B cell (primary cell): ENCODE measurements around the gene SLC35G1. TPM values are rescaled to one million over a fixed set of nuclear protein-coding genes. Genes with fewer than 3 reads are reported as not detected.

Experiments used
- ATAC-seq: fragments of 200-7000 bp; cut with Tn5 transposase; one replicate; pipeline ENCODE4 v1.10.0; 2021; ENCODE audit warnings: low read depth, mild to moderate bottlenecking, moderate number of reproducible peaks, moderate library complexity
- CTCF ChIA-PET: fragments of 350-600 bp; sonication (Branson Sonifier 250); formaldehyde crosslinking; loops from one replicate; lab custom pipeline; 2021; ENCODE audit warnings: antibody characterized with exemption, inconsistent platforms; lab: Charles Lee
- POLR2A ChIA-PET: fragments of 350-600 bp; sonication (Branson Sonifier 250); formaldehyde crosslinking; loops from one replicate; lab custom pipeline; 2021; ENCODE audit warnings: antibody characterized with exemption; lab: Charles Lee
- DNase-seq: peaks from one replicate; pipeline ENCODE4 v3.0.0; 2013
- H2AFZ ChIP-seq: 2 replicates; pipeline ENCODE4 v1.6.1; 2012; ENCODE audit warnings: mild to moderate bottlenecking, low read depth, low read length; ENCODE audit not compliant: insufficient read depth, poor library complexity, severe bottlenecking
- H3K27ac ChIP-seq, 2 donors: 1 replicate in 1 of 2; 2 replicates in 1 of 2; pipeline ENCODE4 v1.5.1; 2012 to 2013; ENCODE audit warnings: low read length in 2 of 2, mild to moderate bottlenecking in 2 of 2, moderate library complexity in 1 of 2
- H3K27me3 ChIP-seq, 4 experiments: fragments of 200-600 bp in 1 of 4; sonication (generic) in 1 of 4; replicated peaks in 1 of 4; 1 replicate in 2 of 4; 2 replicates in 2 of 4; pipeline versions ENCODE4 v1.6.1 to v1.7.0; 2013 to 2016; ENCODE audit warnings: low read length in 3 of 4, mild to moderate bottlenecking in 2 of 4, mixed read lengths in 1 of 4, moderate library complexity in 1 of 4; ENCODE audit not compliant: insufficient read depth in 4 of 4, control insufficient read depth in 3 of 4; ENCODE audit errors: control extremely low read depth in 1 of 4
- H3K36me3 ChIP-seq, 2 experiments: replicated peaks in 1 of 2; 1 replicate in 1 of 2; 2 replicates in 1 of 2; pipeline versions ENCODE4 v1.6.1 to v1.7.1; 2013; ENCODE audit warnings: low read length in 1 of 2; ENCODE audit not compliant: insufficient read depth in 2 of 2, control insufficient read depth in 1 of 2; ENCODE audit errors: control extremely low read depth in 1 of 2, extremely low read depth in 1 of 2
- H3K4me1 ChIP-seq, 2 donors: fragments of 200-600 bp in 1 of 2; sonication (generic) in 1 of 2; 1 replicate in 1 of 2; 2 replicates in 1 of 2; pipeline versions ENCODE4 v1.5.1 to v1.6.1; 2013 to 2017; ENCODE audit warnings: low read length in 2 of 2; ENCODE audit not compliant: control insufficient read depth in 2 of 2, insufficient read depth in 2 of 2
- H3K4me2 ChIP-seq: replicated peaks from 2 replicates; pipeline ENCODE3; 2012; ENCODE audit warnings: mild to moderate bottlenecking, low read depth, low read length; ENCODE audit not compliant: poor library complexity, severe bottlenecking
- H3K4me3 ChIP-seq, 5 experiments: fragments of 200-600 bp in 1 of 5; sonication (generic) in 1 of 5; 1 replicate in 3 of 5; 2 replicates in 2 of 5; pipeline versions ENCODE4 v1.5.1 to v1.7.0; 2011 to 2016; ENCODE audit warnings: low read length in 4 of 5, mild to moderate bottlenecking in 4 of 5, low read depth in 2 of 5, control low read depth in 1 of 5, moderate library complexity in 1 of 5; ENCODE audit not compliant: insufficient read depth in 1 of 5; ENCODE audit errors: control extremely low read depth in 1 of 5, extremely low read depth in 1 of 5
- H3K79me2 ChIP-seq: fragments of 200-600 bp; sonication (generic); one replicate; pipeline ENCODE4 v1.6.0; 2016; ENCODE audit warnings: low read length; ENCODE audit not compliant: control insufficient read depth, insufficient read depth
- H3K9ac ChIP-seq: fragments of 200-600 bp; sonication (generic); 2 replicates; pipeline ENCODE4 v1.6.1; 2017; ENCODE audit warnings: mild to moderate bottlenecking, low read length, moderate library complexity
- H3K9me3 ChIP-seq, 3 donors: one replicate each; pipeline versions ENCODE4 v1.6.1 to v1.7.1; 2013; ENCODE audit warnings: low read length in 2 of 3; ENCODE audit not compliant: control insufficient read depth in 2 of 3, insufficient read depth in 1 of 3; ENCODE audit errors: control extremely low read depth in 1 of 3
- H4K20me1 ChIP-seq: 2 replicates; pipeline ENCODE4 v1.6.0; 2012; ENCODE audit warnings: mild to moderate bottlenecking, low read length; ENCODE audit not compliant: insufficient read depth, control insufficient read depth, poor library complexity, severe bottlenecking
- H3K27ac Mint-ChIP-seq: one replicate; pipeline ENCODE4 v1.8.0; 2021; ENCODE audit warnings: mixed read lengths
- H3K27me3 Mint-ChIP-seq: one replicate; pipeline ENCODE4 v1.8.0; 2021; ENCODE audit warnings: mixed read lengths
- H3K4me1 Mint-ChIP-seq: one replicate; pipeline ENCODE4 v1.8.0; 2021; ENCODE audit warnings: mixed read lengths
- H3K4me3 Mint-ChIP-seq: one replicate; pipeline ENCODE4 v1.8.0; 2021; ENCODE audit warnings: mixed read lengths
- H3K9me3 Mint-ChIP-seq: one replicate; pipeline ENCODE4 v1.8.0; 2022; ENCODE audit warnings: mixed read lengths; ENCODE audit not compliant: insufficient read depth
- EZH2 ChIP-seq: IDR thresholded peaks from 2 replicates; pipeline ENCODE4 v1.6.1; 2012; ENCODE audit warnings: borderline replicate concordance, low read depth, mild to moderate bottlenecking, moderate library complexity, low read length; ENCODE audit not compliant: insufficient read depth, poor library complexity, severe bottlenecking
- WGBS: methylation state at CpG from one replicate; pipeline ENCODE4 v1.1.5; 2013; ENCODE audit warnings: missing lambda C conversion rate; ENCODE audit not compliant: insufficient coverage; 5-methylcytosine and 5-hydroxymethylcytosine counted together
- intact Hi-C: fragments of 100-400 bp; cut with micrococcal nuclease; formaldehyde crosslinking; loops from one replicate; pipeline ENCODE4 v1.10.0; 2022
- polyA plus RNA-seq: library from polyadenylated mRNA; depleted of rRNA; stranded (reverse); fragments of >200 nt; gene quantifications from 2 replicates; pipeline ENCODE4 v1.2.3, GENCODE V29; 2012
- total RNA-seq, 2 donors: library from RNA; stranded (reverse); fragments of 120-200 nt in 1 of 2; gene quantifications; 1 replicate in 1 of 2; 2 replicates in 1 of 2; pipeline versions ENCODE4 v1.2.3 to v1.2.4, GENCODE V29; 2013 to 2022
- TF ChIP-seq, protein P1 (sequence below): fragments of 200-600 bp; IDR thresholded peaks from one replicate; pipeline ENCODE4 v1.8.0; 2022; ENCODE audit warnings: antibody characterized with exemption, mild to moderate bottlenecking

Gene SLC35G1
- total and polyA plus RNA-seq, 2 donors (not counting 1 experiment from before 2014, with no cell fraction given) = 1.7 to 2.6 TPM

DNA sequence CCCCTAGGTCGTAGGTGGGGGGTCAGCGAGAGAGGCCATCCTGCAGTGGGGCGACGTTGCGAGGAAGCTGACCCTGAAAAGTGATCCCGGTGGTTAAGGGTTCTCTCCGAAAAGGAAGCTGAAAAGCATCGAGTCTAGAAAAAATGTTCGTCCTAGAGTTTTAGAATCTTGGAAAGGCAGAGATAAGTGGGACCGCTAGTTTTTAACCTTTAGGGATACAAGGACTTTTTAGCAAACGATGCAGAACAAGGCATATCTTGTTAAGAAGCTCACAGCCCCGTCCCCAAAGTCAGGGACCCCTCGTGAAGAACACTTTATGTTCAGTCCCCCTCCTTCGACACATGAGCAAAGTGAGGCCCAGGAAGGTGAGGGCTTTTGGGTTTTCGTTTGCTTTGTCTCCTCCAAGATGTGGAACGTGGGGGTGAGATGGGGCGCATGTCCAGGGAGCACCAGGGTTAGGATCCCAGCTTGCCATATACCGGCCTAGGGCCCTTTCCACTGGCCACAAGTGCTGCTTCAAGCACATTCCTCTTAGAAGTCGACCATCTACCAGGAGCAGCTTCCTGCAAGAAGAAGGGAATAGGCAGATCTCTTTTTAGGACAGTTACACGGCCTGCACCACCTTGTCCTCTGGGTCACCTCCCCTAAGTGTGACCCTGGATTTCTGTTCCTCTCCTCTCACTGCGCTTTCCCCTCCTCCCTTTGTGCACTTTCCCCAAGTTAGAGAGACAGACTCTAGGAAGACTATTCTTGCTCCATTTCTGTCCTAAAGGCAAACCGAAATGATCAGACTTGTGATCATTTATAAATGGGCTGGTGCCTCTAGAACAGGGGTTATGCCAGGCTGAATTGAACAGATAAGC lies 969 bp downstream of the SLC35G1 start:
- Mint-ChIP-seq H3K4me3 (peak overlapping the region; percentile 88), H3K27ac (peak overlapping the region; percentile 32), H3K4me1 (peaks cover 23% of the 10 kb centered on the region), H3K9me3 (no peaks in the 10 kb centered on the region), H3K27me3 (peaks cover 6% of the 10 kb centered on the region)
- H3K9me3 ChIP-seq = no peaks in the 10 kb centered on the region
- H3K4me2 ChIP-seq = peak overlapping the region; percentile 73
- no peak overlapping the region for H3K27ac ChIP-seq
- H3K4me1 ChIP-seq = peaks cover 6 to 11% of the 10 kb centered on the region in 2 donors
- H3K4me3 ChIP-seq = peak overlapping the region; percentile 39 to 76 (median 61)
- no peaks in the 10 kb centered on the region for H3K36me3 ChIP-seq
- ATAC-seq = no peak
- peak overlapping the region; percentile 67 for H3K9ac ChIP-seq
- H3K27me3 ChIP-seq = no peaks in the 10 kb centered on the region
- peak overlapping the region; percentile 84 for H2AFZ ChIP-seq
- TF ChIP-seq EZH2 = no peak
- TF ChIP-seq, protein P1, sequence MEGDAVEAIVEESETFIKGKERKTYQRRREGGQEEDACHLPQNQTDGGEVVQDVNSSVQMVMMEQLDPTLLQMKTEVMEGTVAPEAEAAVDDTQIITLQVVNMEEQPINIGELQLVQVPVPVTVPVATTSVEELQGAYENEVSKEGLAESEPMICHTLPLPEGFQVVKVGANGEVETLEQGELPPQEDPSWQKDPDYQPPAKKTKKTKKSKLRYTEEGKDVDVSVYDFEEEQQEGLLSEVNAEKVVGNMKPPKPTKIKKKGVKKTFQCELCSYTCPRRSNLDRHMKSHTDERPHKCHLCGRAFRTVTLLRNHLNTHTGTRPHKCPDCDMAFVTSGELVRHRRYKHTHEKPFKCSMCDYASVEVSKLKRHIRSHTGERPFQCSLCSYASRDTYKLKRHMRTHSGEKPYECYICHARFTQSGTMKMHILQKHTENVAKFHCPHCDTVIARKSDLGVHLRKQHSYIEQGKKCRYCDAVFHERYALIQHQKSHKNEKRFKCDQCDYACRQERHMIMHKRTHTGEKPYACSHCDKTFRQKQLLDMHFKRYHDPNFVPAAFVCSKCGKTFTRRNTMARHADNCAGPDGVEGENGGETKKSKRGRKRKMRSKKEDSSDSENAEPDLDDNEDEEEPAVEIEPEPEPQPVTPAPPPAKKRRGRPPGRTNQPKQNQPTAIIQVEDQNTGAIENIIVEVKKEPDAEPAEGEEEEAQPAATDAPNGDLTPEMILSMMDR = no peak
- H3K79me2 ChIP-seq = no peaks in the 10 kb centered on the region
- WGBS = 50% methylated on average over 19 of the region's 22 CpGs
- intact Hi-C loops = loop anchor here (10.0 kb wide), 1 partner anchor 190 kb away; the partner anchor contains the start of gene FRA10AC1
- no peaks in the 10 kb centered on the region for H4K20me1 ChIP-seq
- CTCF ChIA-PET = interaction anchor here (1.3 kb wide), 1 partner anchor 9 kb away, joined by 3 read pairs; no protein-coding TSS in a partner anchor
- DNase-seq = peak; percentile 11
- POLR2A ChIA-PET = interaction anchor here (0.6 to 1.1 kb wide), 2 partner anchors 23 to 1413 kb away, joined by 3 to 4 read pairs; no protein-coding TSS in a partner anchor
